Measurements from ENCODE around the gene RNF145. TPM values are rescaled to one million over a fixed set of nuclear protein-coding genes. Genes with fewer than 3 reads are reported as not detected.

Gene RNF145
- total and polyA plus RNA-seq, 10 of the 15 experiments (the other 5 are each of a cell fraction or from before 2014, with no cell fraction given): 9.7 to 58.1 (median 38.2) TPM

GRCh38 chr5:159174511-159175168 lies 34.7 kb downstream of the RNF145 start:
- Histone ChIP-seq H3K27me3 (replicated peaks in 1 of 2; ENCODE audit: control insufficient read depth in 2 of 2, insufficient read depth in 2 of 2, low read length in 1 of 2) (no peaks in the 10 kb centered on the region), H3K9me3 (replicated peaks; ENCODE audit: control insufficient read depth, insufficient read depth, low read length) (no peaks in the 10 kb centered on the region), H4K20me1 (ENCODE audit: control insufficient read depth, insufficient read depth) (no peaks in the 10 kb centered on the region), H3K27ac (ENCODE audit: control insufficient read depth, insufficient read depth) (no peak overlapping the region), H3K4me1 (ENCODE audit: control insufficient read depth, insufficient read depth, low read length) (no peaks in the 10 kb centered on the region), H3K79me2 (ENCODE audit: control insufficient read depth, insufficient read depth, low read length) (peaks cover 6% of the 10 kb centered on the region), H2AFZ (ENCODE audit: control insufficient read depth, low read depth, low read length) (no peak overlapping the region), H3K4me2 (ENCODE audit: control insufficient read depth, insufficient read depth) (no peak overlapping the region), H3K36me3 (ENCODE audit: control insufficient read depth in 2 of 2, insufficient read depth in 2 of 2, low read length in 1 of 2) (peaks cover 0 to 15% of the 10 kb centered on the region in 2 experiments; a peak in 2 of 4 replicates), H3K9ac (ENCODE audit: control insufficient read depth, insufficient read depth, low read length) (no peak overlapping the region), H3K4me3 (no peak overlapping the region)
- SMC1A ChIA-PET (ENCODE audit: uncharacterized antibody, unreplicated experiment): interaction anchor here (0.7 to 1.6 kb wide), 5 partner anchors 18 to 90 kb away, joined by 3 to 6 read pairs (median 3); no protein-coding TSS in a partner anchor
- DNase-seq (ENCODE audit: low read depth, low spot score) (no peak), FAIRE-seq (no peak), ATAC-seq (no peak)
- intact Hi-C loops (cut with micrococcal nuclease; ENCODE audit: unreplicated experiment): loop anchor here (5.0 kb wide), 1 partner anchor 33 kb away; the partner anchor contains the start of gene RNF145
- CTCF ChIA-PET: no interaction called here
- RAD21 ChIA-PET (ENCODE audit: unreplicated experiment): interaction anchor here (0.8 to 1.3 kb wide), 2 partner anchors 11 to 17 kb away, joined by 3 read pairs; no protein-coding TSS in a partner anchor
- no TSS peak for BruUV-seq (replicated peaks)
- in situ Hi-C loops (cut with MboI): no loop called here
- no peak for TF ChIP-seq FOXK2 (IDR thresholded peaks at IDR 0.05)
- no peak for TF ChIP-seq NFXL1 (IDR thresholded peaks at IDR 0.05; ENCODE audit: borderline replicate concordance)
- TF ChIP-seq MLLT1 (IDR thresholded peaks at IDR 0.05): no peak
- TF ChIP-seq CHD2 (IDR thresholded peaks at IDR 0.05; ENCODE audit: borderline replicate concordance, low read depth, low read length): no peak
- no peak for TF ChIP-seq USF2 (IDR thresholded peaks at IDR 0.05; ENCODE audit: borderline replicate concordance, low read depth, low read length)
- TF ChIP-seq SMARCA5 (IDR thresholded peaks at IDR 0.05): no peak
- no peak for TF ChIP-seq NR2C2 (IDR thresholded peaks at IDR 0.05; ENCODE audit: borderline replicate concordance, control insufficient read depth, insufficient read length, low read depth)
- no peak for TF ChIP-seq WRNIP1 (IDR thresholded peaks at IDR 0.05; ENCODE audit: borderline replicate concordance, low read depth, low read length)
- TF ChIP-seq RUNX3 (IDR thresholded peaks at IDR 0.05; ENCODE audit: low read length): no peak
- TF ChIP-seq ESRRA (IDR thresholded peaks at IDR 0.05; ENCODE audit: low read length): no peak
- no peak for TF ChIP-seq KLF5 (IDR thresholded peaks at IDR 0.05; ENCODE audit: partially characterized antibody)
- TF ChIP-seq ATF3 (IDR thresholded peaks at IDR 0.05; ENCODE audit: borderline replicate concordance, extremely low read depth, low read depth, low read length): no peak
- POLR2A ChIA-PET: no interaction called here
